K562 (cell line): ENCODE measurements around the gene ZNF407. TPM values are rescaled to one million over a fixed set of nuclear protein-coding genes. Genes with fewer than 3 reads are reported as not detected.
A peak's percentile ranks its signal among the peaks of the same experiment; 100 is the strongest.

Experiments
- ATAC-seq: fragments of 200-7000 bp; cut with Tn5 transposase; 3 replicates; pipeline ENCODE4 v1.9.1; 2020; ENCODE audit warnings: moderate library complexity
- BruUV-seq: library from RNA; stranded (reverse); fragments of 400-500 nt; replicated peaks from 2 replicates; lab custom pipeline; 2021; lab: Mats Ljungman, UMichigan
- CTCF ChIA-PET: fragments of 300-600 bp; formaldehyde crosslinking; extraction: SDS; loops from one replicate; lab custom pipeline; 2021; ENCODE audit warnings: low intra/inter-chr PET ratio; lab: Yijun Ruan, JAX
- POLR2A ChIA-PET: fragments of 300-600, 350-650 bp; sonication (Branson Sonifier 250); formaldehyde crosslinking; extraction: SDS; loops from one replicate; lab custom pipeline; 2021; ENCODE audit warnings: antibody characterized with exemption, inconsistent platforms; lab: Yijun Ruan, JAX
- DNase-seq, 4 experiments: peaks; one replicate each; pipeline versions ENCODE4 v3.0.0 to v3.0.0-alpha.2; 2011 to 2018; ENCODE audit warnings: low spot score in 3 of 4, mixed read lengths in 3 of 4; ENCODE audit errors: extremely low read depth in 1 of 4
- FAIRE-seq: peaks from 2 replicates; lab custom pipeline; 2011; peaks lifted over from hg19 to GRCh38; lab: Jason Lieb, UNC
- H2AFZ ChIP-seq: 2 replicates; pipeline ENCODE4 v1.6.0; 2011; ENCODE audit warnings: low read depth, low read length, control low read depth, inconsistent platforms
- H3K27ac ChIP-seq: fragments of 200-600 bp; 3 replicates; pipeline ENCODE4 v1.8.0; 2011; ENCODE audit warnings: low read depth, mild to moderate bottlenecking, control low read depth, inconsistent platforms, low read length, moderate library complexity, mixed read lengths; ENCODE audit errors: extremely low read depth
- H3K27me3 ChIP-seq, 2 experiments: fragments of 300-600 bp in 1 of 2; 2 replicates in 1 of 2; 3 replicates in 1 of 2; pipeline versions ENCODE4 v1.6.0 to v1.8.0; 2011; ENCODE audit warnings: inconsistent platforms in 2 of 2, low read length in 2 of 2, mild to moderate bottlenecking in 1 of 2, mixed read lengths in 1 of 2, moderate library complexity in 1 of 2; ENCODE audit not compliant: control insufficient read depth in 2 of 2, insufficient read depth in 2 of 2
- H3K36me3 ChIP-seq: fragments of 300-600 bp; 3 replicates; pipeline ENCODE4 v1.8.0; 2011; ENCODE audit warnings: mild to moderate bottlenecking, low read length, inconsistent platforms; ENCODE audit not compliant: control insufficient read depth, insufficient read depth
- H3K4me1 ChIP-seq, 2 experiments: fragments of 200-600 bp in 1 of 2; replicated peaks in 1 of 2; 2 replicates in 1 of 2; 3 replicates in 1 of 2; pipeline versions ENCODE4 v1.5.1 to v1.8.0; 2011; ENCODE audit warnings: inconsistent platforms in 2 of 2, low read length in 2 of 2, mild to moderate bottlenecking in 1 of 2, mixed read lengths in 1 of 2, moderate library complexity in 1 of 2; ENCODE audit not compliant: control insufficient read depth in 2 of 2, insufficient read depth in 2 of 2
- H3K4me2 ChIP-seq: 2 replicates; pipeline ENCODE4 v1.6.1; 2011; ENCODE audit warnings: low read length, control low read depth, inconsistent platforms, mixed read lengths; ENCODE audit not compliant: insufficient read depth
- H3K4me3 ChIP-seq: fragments of 200-600 bp; sonication (generic), shearing (Covaris generic); 2 replicates; pipeline ENCODE4 v1.5.1; 2016; ENCODE audit warnings: control low read depth, inconsistent platforms
- H3K79me2 ChIP-seq: fragments of 200-600 bp; 3 replicates; pipeline ENCODE4 v1.8.0; 2011; ENCODE audit warnings: low read length, inconsistent platforms; ENCODE audit not compliant: control insufficient read depth, insufficient read depth
- H3K9ac ChIP-seq, 2 experiments: 2 replicates each; pipeline versions ENCODE4 v1.6.0 to v1.6.1; 2011; ENCODE audit warnings: low read depth in 2 of 2, low read length in 2 of 2, control low read depth in 1 of 2, inconsistent platforms in 1 of 2, mild to moderate bottlenecking in 1 of 2, mixed read lengths in 1 of 2; ENCODE audit not compliant: insufficient read depth in 1 of 2
- H3K9me1 ChIP-seq: one replicate; pipeline ENCODE4 v1.6.0; 2011; ENCODE audit warnings: inconsistent platforms, mild to moderate bottlenecking, low read length, moderate library complexity; ENCODE audit not compliant: control insufficient read depth, insufficient read depth
- H3K9me3 ChIP-seq: replicated peaks from 2 replicates; pipeline ENCODE4 v1.5.1; 2011; ENCODE audit warnings: low read depth, low read length, inconsistent platforms; ENCODE audit not compliant: control insufficient read depth, insufficient read depth
- H4K20me1 ChIP-seq: replicated peaks from 2 replicates; pipeline ENCODE4 v1.6.1; 2011; ENCODE audit warnings: low read length, inconsistent platforms, mixed read lengths; ENCODE audit not compliant: control insufficient read depth, insufficient read depth
- BRCA1 ChIP-seq, 2 experiments: fragments of 450-650 bp in 1 of 2; sonication (generic) in 1 of 2; formaldehyde crosslinking in 1 of 2; IDR thresholded peaks; 2 replicates each; pipeline versions ENCODE4 v1.5.0 to v1.6.1; 2017 to 2020; ENCODE audit warnings: mild to moderate bottlenecking in 1 of 2, missing genetic modification reagents in 1 of 2
- CBFA2T2 ChIP-seq: fragments of 450-650 bp; conservative IDR thresholded peaks from 2 replicates; pipeline ENCODE4 v1.6.1; 2017; ENCODE audit warnings: mild to moderate bottlenecking
- CREB1 ChIP-seq, 2 experiments: sonication (generic) in 1 of 2; formaldehyde crosslinking in 1 of 2; IDR thresholded peaks; 2 replicates each; pipeline versions ENCODE4 v1.6.1 to v1.8.0; 2012 to 2022; ENCODE audit warnings: inconsistent platforms in 1 of 2, mild to moderate bottlenecking in 1 of 2, missing genetic modification reagents in 1 of 2, moderate library complexity in 1 of 2
- ETV1 ChIP-seq: fragments of 450-650 bp; conservative IDR thresholded peaks from 2 replicates; pipeline ENCODE4 v1.6.1; 2016; ENCODE audit warnings: missing genetic modification characterization, control low read depth, low read depth, missing compliant biosample characterization
- HNRNPH1 ChIP-seq: fragments of 200-400 bp; formaldehyde crosslinking; optimal IDR thresholded peaks from 2 replicates; pipeline ENCODE3; 2017; ENCODE audit warnings: low read depth, mild to moderate bottlenecking, low read length, moderate library complexity
- ILK ChIP-seq: fragments of 450-650 bp; IDR thresholded peaks from 2 replicates; pipeline ENCODE4 v1.6.1; 2016; ENCODE audit warnings: missing genetic modification characterization, low read depth, mild to moderate bottlenecking, missing compliant biosample characterization, moderate library complexity, borderline replicate concordance
- L3MBTL2 ChIP-seq: fragments of 450-650 bp; IDR thresholded peaks from 2 replicates; pipeline ENCODE4 v1.6.1; 2016; ENCODE audit warnings: mild to moderate bottlenecking, moderate library complexity
- MAFF ChIP-seq: IDR thresholded peaks from 2 replicates; pipeline ENCODE4 v1.6.1; 2012; ENCODE audit warnings: low read length, improper control_type of control experiment
- NFE2L1 ChIP-seq: fragments of 450-650 bp; IDR thresholded peaks from 2 replicates; pipeline ENCODE4 v1.6.1; 2016; ENCODE audit warnings: missing genetic modification characterization, low read depth, mild to moderate bottlenecking, missing compliant biosample characterization, moderate library complexity, borderline replicate concordance
- PKNOX1 ChIP-seq: fragments of 450-650 bp; IDR thresholded peaks from 2 replicates; pipeline ENCODE4 v1.6.1; 2016
- PRMT5 ChIP-seq: sonication (generic); formaldehyde crosslinking; IDR thresholded peaks from 2 replicates; pipeline ENCODE4 v1.5.0; 2020; ENCODE audit warnings: missing genetic modification reagents
- PTBP1 ChIP-seq: fragments of 200-400 bp; formaldehyde crosslinking; IDR thresholded peaks from 2 replicates; pipeline ENCODE4 v1.6.1; 2017; ENCODE audit warnings: low read depth, low read length
- RAD51 ChIP-seq: fragments of 450-650 bp; IDR thresholded peaks from 2 replicates; pipeline ENCODE4 v1.7.1; 2016; ENCODE audit warnings: low read depth, mild to moderate bottlenecking, borderline replicate concordance
- SMARCA4 ChIP-seq: fragments of 450-650 bp; IDR thresholded peaks from 2 replicates; pipeline ENCODE4 v1.6.1; 2016
- SOX6 ChIP-seq: fragments of 450-650 bp; IDR thresholded peaks from 2 replicates; pipeline ENCODE4 v1.6.1; 2014; ENCODE audit warnings: mild to moderate bottlenecking
- SP1 ChIP-seq: sonication (generic); formaldehyde crosslinking; IDR thresholded peaks from 2 replicates; pipeline ENCODE4 v1.8.1; 2022; ENCODE audit warnings: mild to moderate bottlenecking, missing genetic modification reagents
- TAF1 ChIP-seq: IDR thresholded peaks from 2 replicates; pipeline ENCODE4 v1.6.1; 2011; ENCODE audit warnings: mild to moderate bottlenecking, low read length, moderate library complexity; ENCODE audit not compliant: insufficient read depth, control insufficient read depth, severe bottlenecking; ENCODE audit errors: extremely low read depth
- ZNF316 ChIP-seq: fragments of 450-650 bp; IDR thresholded peaks from 2 replicates; pipeline ENCODE4 v1.6.1; 2016
- WGBS: fragments of 100-300 bp; shearing (Covaris generic); methylation state at CpG from one replicate; pipeline ENCODE4 v1.1.6; 2016; ENCODE audit warnings: low coverage, mixed read lengths; ENCODE audit not compliant: insufficient coverage; ENCODE audit errors: missing lambda C conversion rate; 5-methylcytosine and 5-hydroxymethylcytosine counted together
- in situ Hi-C: fragments of 300-500 bp; cut with MboI; formaldehyde crosslinking; loops from 4 replicates; pipeline ENCODE4 v1.15.0; 2018; ENCODE audit warnings: inconsistent platforms, mixed read lengths
- intact Hi-C: fragments of 100-400 bp; cut with micrococcal nuclease; formaldehyde crosslinking; loops from 2 replicates; pipeline ENCODE4 v1.14.2; 2022
- polyA plus RNA-seq, 8 experiments: library from polyadenylated mRNA; depleted of rRNA in 4 of 8; stranded (reverse) in 5 of 8; unstranded in 3 of 8; fragments of >200 nt; fragmentation: Nextera tagmentation in 2 of 8; fragmentation: Illumina TruSeq in 1 of 8; extraction: Ambion mirVana in 2 of 8; extraction: Trizol in 1 of 8; gene quantifications; 2 replicates each; pipeline versions ENCODE4 v1.2.1 to v1.2.3, GENCODE V29; 2011 to 2014; ENCODE audit warnings: inconsistent platforms in 1 of 8, missing spikeins in 1 of 8
- total RNA-seq, 7 experiments: library from RNA; depleted of rRNA in 6 of 7; stranded (reverse); fragments of >200 nt in 6 of 7; fragmentation: Illumina TruSeq in 2 of 7; extraction: Trizol in 2 of 7; gene quantifications; 2 replicates each; pipeline versions ENCODE4 v1.2.1 to v1.2.3, GENCODE V29; 2011 to 2021; ENCODE audit warnings: low replicate concordance in 1 of 7
- TF ChIP-seq, protein P1 (sequence below): fragments of 200-800 bp; sonication (Bioruptor generic); IDR thresholded peaks from 2 replicates; pipeline ENCODE4 v1.6.1; 2017; ENCODE audit warnings: missing genetic modification characterization, missing compliant biosample characterization
- TF ChIP-seq, protein P2 (sequence below): fragments of 250-450 bp; sonication (Bioruptor Pico); IDR thresholded peaks from 2 replicates; pipeline ENCODE4 v1.5.0; 2020; ENCODE audit warnings: mild to moderate bottlenecking

Gene ZNF407
- total and polyA plus RNA-seq, 9 of the 15 experiments (the other 6 are each of a cell fraction or from before 2014, with no cell fraction given), result 0.21 to 5.4 (median 2.3) TPM

- Histone ChIP-seq H3K4me3 (no peak overlapping the region), H4K20me1 (no peaks in the 10 kb centered on the region), H3K4me2 (no peak overlapping the region), H3K4me1 (peaks cover 0 to 4% of the 10 kb centered on the region in 2 experiments; a peak in 1 of 5 replicates), H3K9ac (no peak overlapping the region), H3K9me1 (no peaks in the 10 kb centered on the region), H3K36me3 (no peaks in the 10 kb centered on the region), H3K79me2 (no peaks in the 10 kb centered on the region), H3K27ac (peak overlapping the region; percentile 36; the same call in 1 of the 3 replicates), H2AFZ (no peak overlapping the region), H3K9me3 (no peaks in the 10 kb centered on the region), H3K27me3 (no peaks in the 10 kb centered on the region)
- CTCF ChIA-PET, result no interaction called here
- POLR2A ChIA-PET, result no interaction called here
- BruUV-seq, result no TSS peak
- in situ Hi-C loops (no loop called here), intact Hi-C loops (no loop called here)
- ATAC-seq, result peak; percentile 95
- peak in 3 of 4 experiments; percentile 5 to 70 (median 60) for DNase-seq
- peak; percentile 74 for FAIRE-seq
- WGBS, result 8% methylated on average over 6 of the region's 6 CpGs
- TF ChIP-seq RAD51 (no peak), ZNF316 (no peak), CREB1 (IDR thresholded peaks at IDR 0.05) (peak; percentile 61), CREB1 (CRISPR knock-in tag; IDR thresholded peaks at IDR 0.05) (0 out of 2 replicates have a peak, but pooled peaks have one; percentile 17), TAF1 (no peak), BRCA1 (IDR thresholded peaks at IDR 0.05) (no peak), BRCA1 (CRISPR knock-in tag; IDR thresholded peaks at IDR 0.05) (no peak), L3MBTL2 (no peak), SOX6 (no peak), ETV1 (tag) (peak; percentile 51; the same call in 1 of the 2 replicates), CBFA2T2 (0 out of 2 replicates have a peak, but pooled peaks have one; percentile 21), MAFF (no peak), PTBP1 (no peak), PKNOX1 (peak; percentile 33; the same call in 1 of the 2 replicates), HNRNPH1 (no peak), NFE2L1 (tag) (no peak), SP1 (CRISPR knock-in tag) (no peak), PRMT5 (CRISPR knock-in tag) (no peak), SMARCA4 (peak; percentile 39; the same call in 1 of the 2 replicates), ILK (tag) (no peak)
- TF ChIP-seq, protein P1, sequence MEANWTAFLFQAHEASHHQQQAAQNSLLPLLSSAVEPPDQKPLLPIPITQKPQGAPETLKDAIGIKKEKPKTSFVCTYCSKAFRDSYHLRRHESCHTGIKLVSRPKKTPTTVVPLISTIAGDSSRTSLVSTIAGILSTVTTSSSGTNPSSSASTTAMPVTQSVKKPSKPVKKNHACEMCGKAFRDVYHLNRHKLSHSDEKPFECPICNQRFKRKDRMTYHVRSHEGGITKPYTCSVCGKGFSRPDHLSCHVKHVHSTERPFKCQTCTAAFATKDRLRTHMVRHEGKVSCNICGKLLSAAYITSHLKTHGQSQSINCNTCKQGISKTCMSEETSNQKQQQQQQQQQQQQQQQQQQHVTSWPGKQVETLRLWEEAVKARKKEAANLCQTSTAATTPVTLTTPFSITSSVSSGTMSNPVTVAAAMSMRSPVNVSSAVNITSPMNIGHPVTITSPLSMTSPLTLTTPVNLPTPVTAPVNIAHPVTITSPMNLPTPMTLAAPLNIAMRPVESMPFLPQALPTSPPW, result no peak
- TF ChIP-seq, protein P2, sequence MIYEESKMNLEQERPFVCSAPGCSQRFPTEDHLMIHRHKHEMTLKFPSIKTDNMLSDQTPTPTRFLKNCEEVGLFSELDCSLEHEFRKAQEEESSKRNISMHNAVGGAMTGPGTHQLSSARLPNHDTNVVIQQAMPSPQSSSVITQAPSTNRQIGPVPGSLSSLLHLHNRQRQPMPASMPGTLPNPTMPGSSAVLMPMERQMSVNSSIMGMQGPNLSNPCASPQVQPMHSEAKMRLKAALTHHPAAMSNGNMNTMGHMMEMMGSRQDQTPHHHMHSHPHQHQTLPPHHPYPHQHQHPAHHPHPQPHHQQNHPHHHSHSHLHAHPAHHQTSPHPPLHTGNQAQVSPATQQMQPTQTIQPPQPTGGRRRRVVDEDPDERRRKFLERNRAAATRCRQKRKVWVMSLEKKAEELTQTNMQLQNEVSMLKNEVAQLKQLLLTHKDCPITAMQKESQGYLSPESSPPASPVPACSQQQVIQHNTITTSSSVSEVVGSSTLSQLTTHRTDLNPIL (CRISPR knock-in tag), result no peak
Measured at GRCh38 chr18:74778191-74778847, 180.6 kb downstream of the ZNF407 start.
